ENCODE measurements around the gene DDX43.
"Not testable (repeated sequence)": the region's sequence is repeated elsewhere in the genome, so short reads cannot be mapped to it uniquely, and the experiment has no call there.

Gene DDX43

DNA sequence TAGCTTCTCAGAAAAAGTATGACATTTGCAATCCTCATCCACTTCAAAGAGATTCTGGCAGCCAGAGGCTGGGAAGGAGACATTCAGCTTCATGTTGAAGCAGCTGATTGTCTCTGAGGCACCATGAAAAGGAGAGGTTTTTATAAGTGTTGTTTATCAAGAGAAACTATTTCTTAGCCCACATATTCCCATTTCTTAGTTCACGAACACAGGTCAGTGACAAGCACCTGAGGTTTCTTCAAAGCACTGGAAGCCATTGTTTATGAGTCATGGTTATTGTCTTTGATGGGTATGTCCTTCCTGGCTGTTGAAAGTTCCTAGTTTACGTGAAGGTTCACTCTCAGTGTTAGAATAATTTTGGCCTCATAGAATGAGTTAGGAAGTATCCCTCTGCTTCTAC, 3.0 kb upstream of the DDX43 start:
- Histone ChIP-seq H3K4me1 (ENCODE audit: control insufficient read depth in 1 of 2, insufficient read depth in 1 of 2, low read depth in 1 of 2, low read length in 1 of 2) (peaks cover 11% of the 10 kb centered on the region in 2 experiments), H3K9me3 (no peaks in the 10 kb centered on the region), H3K27me3 (no peaks in the 10 kb centered on the region), H3K4me3 (ENCODE audit: low read depth in 1 of 2, low read length in 1 of 2) (no peak overlapping the region), H3K27ac (no peak overlapping the region), H3K36me3 (no peaks in the 10 kb centered on the region)
- TF ChIP-seq, protein P1, sequence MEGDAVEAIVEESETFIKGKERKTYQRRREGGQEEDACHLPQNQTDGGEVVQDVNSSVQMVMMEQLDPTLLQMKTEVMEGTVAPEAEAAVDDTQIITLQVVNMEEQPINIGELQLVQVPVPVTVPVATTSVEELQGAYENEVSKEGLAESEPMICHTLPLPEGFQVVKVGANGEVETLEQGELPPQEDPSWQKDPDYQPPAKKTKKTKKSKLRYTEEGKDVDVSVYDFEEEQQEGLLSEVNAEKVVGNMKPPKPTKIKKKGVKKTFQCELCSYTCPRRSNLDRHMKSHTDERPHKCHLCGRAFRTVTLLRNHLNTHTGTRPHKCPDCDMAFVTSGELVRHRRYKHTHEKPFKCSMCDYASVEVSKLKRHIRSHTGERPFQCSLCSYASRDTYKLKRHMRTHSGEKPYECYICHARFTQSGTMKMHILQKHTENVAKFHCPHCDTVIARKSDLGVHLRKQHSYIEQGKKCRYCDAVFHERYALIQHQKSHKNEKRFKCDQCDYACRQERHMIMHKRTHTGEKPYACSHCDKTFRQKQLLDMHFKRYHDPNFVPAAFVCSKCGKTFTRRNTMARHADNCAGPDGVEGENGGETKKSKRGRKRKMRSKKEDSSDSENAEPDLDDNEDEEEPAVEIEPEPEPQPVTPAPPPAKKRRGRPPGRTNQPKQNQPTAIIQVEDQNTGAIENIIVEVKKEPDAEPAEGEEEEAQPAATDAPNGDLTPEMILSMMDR (IDR thresholded peaks at IDR 0.05), result no peak

DNA sequence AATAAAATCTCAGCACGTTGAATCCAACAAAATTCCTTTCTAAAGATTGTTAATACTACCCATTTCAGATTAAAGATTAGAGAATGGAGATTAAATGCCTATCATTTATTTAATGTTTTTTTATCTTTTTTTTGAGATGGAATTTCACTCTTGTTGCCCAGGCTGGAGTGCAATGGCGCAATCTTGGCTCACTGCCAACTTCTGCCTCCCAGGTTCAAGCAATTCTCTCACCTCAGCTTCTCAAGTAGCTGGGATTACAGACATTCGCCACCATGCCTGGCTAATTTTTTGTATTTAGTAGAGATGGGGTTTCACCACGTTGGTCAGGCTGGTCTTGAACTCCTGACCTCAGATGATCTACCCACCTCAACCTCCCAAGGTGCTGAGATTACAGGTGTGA, 2.4 kb upstream of the DDX43 start:
- H3K27me3 ChIP-seq; H3K9me3 ChIP-seq; H3K27ac ChIP-seq; H3K36me3 ChIP-seq; H3K4me3 ChIP-seq (ENCODE audit: low read depth in 1 of 2, low read length in 1 of 2): not testable (repeated sequence)
- peaks cover 11% of the 10 kb centered on the region in 2 experiments for H3K4me1 ChIP-seq (ENCODE audit: control insufficient read depth in 1 of 2, insufficient read depth in 1 of 2, low read depth in 1 of 2, low read length in 1 of 2)

DNA sequence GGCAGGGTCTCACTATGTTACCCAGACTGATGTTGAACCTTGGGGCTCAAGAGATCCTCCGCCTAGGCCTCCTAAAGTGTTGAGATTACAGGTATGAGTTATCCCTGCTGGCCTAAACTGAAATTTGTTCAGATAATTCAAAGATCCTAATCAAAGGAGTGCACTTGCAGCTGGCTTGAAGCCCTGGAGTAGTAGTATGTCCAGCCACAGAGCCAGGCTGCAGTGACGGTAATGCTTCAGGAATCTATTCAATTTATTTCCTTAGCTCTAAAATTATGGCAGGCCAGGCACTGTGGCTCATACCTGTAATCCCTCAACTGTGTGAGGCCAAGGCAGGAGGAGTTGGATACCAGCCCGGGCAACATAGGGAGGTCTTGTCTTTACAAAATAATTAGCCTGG, 1.4 kb upstream of the DDX43 start:
- Histone ChIP-seq H3K4me3 (ENCODE audit: low read depth in 1 of 2, low read length in 1 of 2) (no peak overlapping the region), H3K27ac (no peak overlapping the region), H3K4me1 (ENCODE audit: control insufficient read depth in 1 of 2, insufficient read depth in 1 of 2, low read depth in 1 of 2, low read length in 1 of 2) (peaks cover 10 to 11% of the 10 kb centered on the region in 2 experiments), H3K27me3 (no peaks in the 10 kb centered on the region), H3K36me3 (no peaks in the 10 kb centered on the region), H3K9me3 (no peaks in the 10 kb centered on the region)
- TF ChIP-seq, protein P1 (IDR thresholded peaks at IDR 0.05), result no peak

DNA sequence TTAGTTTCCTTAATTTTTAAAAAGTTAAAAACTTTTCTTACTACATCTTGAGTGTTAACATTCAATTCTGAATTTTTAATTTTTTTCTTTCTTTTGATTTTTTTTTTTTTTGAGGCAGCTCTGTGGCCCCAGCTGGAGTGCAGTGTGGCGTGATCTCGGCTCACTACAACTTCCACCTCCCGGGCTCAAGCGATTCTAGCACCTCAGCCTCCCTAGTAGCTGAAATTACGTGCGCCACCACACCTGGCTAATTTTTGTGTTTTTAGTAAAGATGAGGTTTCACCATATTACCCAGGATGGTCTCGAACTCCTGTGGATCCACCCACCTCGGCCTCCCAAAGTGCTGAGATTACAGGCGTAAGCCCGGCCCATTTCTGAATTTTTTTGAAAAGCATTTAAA, 1.2 kb downstream of the DDX43 start:
- Histone ChIP-seq H3K4me3 (ENCODE audit: low read depth in 1 of 2, low read length in 1 of 2) (no peak overlapping the region), H3K27ac (no peak overlapping the region), H3K9me3 (no peaks in the 10 kb centered on the region), H3K36me3 (no peaks in the 10 kb centered on the region), H3K27me3 (no peaks in the 10 kb centered on the region), H3K4me1 (ENCODE audit: control insufficient read depth in 1 of 2, insufficient read depth in 1 of 2, low read depth in 1 of 2, low read length in 1 of 2) (no peaks in the 10 kb centered on the region)
- TF ChIP-seq, protein P1 (IDR thresholded peaks at IDR 0.05), result no peak

DNA sequence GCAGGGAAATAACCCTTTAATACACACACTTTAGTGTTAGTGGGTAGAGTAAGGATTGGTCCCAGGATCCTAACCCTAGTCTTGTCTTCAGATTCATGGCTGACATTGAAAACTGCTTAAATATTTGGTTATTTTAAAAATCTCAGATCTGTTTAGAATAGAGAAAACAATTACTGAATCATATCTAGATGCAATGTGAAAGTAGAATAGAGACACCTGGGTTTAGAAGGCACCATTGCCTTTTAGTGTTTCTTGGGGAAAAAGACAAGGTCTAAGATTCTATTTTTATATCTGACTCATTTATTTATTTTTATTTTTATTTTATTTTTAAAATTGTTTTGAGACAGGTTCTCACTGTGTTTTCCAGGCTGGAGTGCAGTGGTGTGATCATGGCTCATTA, 6.0 kb downstream of the DDX43 start:
- H3K9me3 ChIP-seq, result no peaks in the 10 kb centered on the region
- no peak overlapping the region for H3K4me3 ChIP-seq (ENCODE audit: low read depth in 1 of 2, low read length in 1 of 2)
- H3K36me3 ChIP-seq, result no peaks in the 10 kb centered on the region
- no peaks in the 10 kb centered on the region for H3K27me3 ChIP-seq
- no peaks in the 10 kb centered on the region for H3K4me1 ChIP-seq (ENCODE audit: control insufficient read depth in 1 of 2, insufficient read depth in 1 of 2, low read depth in 1 of 2, low read length in 1 of 2)
- TF ChIP-seq, protein P1 (IDR thresholded peaks at IDR 0.05), result no peak
- H3K27ac ChIP-seq, result no peak overlapping the region

DNA sequence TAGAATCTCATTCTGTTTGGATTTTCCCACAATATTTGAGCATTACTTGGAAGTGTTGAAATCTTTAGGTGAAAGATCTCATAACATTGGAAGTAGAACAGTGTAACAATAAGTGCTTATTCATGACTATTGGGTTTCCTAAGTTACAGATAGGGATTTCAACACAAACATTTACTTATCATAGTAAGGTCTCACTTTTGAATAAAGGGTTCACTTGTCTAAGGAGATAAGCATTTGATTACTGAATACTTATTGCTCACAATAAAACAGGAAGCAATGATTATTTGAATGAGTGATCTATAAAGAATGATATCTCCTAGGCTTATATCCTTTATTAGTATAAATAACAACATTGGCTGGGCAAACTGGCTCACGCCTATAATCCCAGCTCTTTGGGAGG, 14.8 kb downstream of the DDX43 start:
- Histone ChIP-seq H3K27me3 (no peaks in the 10 kb centered on the region), H3K27ac (no peak overlapping the region), H3K9me3 (no peaks in the 10 kb centered on the region), H3K36me3 (peaks cover under 1% of the 10 kb centered on the region), H3K4me3 (ENCODE audit: low read depth in 1 of 2, low read length in 1 of 2) (no peak overlapping the region), H3K4me1 (ENCODE audit: control insufficient read depth in 1 of 2, insufficient read depth in 1 of 2, low read depth in 1 of 2, low read length in 1 of 2) (no peaks in the 10 kb centered on the region)
- TF ChIP-seq, protein P1 (IDR thresholded peaks at IDR 0.05), result no peak

Measured in neutrophil (primary cell).